Measurements from ENCODE around the gene SLC66A2.

SLC66A2 gene

GRCh38 chr18:79864006-79864725, 87.3 kb downstream of the SLC66A2 start:
- no peak for DNase-seq

- DNase-seq, result no peak
These were observed 88.1 kb downstream of the SLC66A2 start for GRCh38 chr18:79863161-79864005.

- DNase-seq, result no peak
These were observed 88.9 kb downstream of the SLC66A2 start for GRCh38 chr18:79862562-79862961.

GRCh38 chr18:79861687-79862086, 89.8 kb downstream of the SLC66A2 start:
- DNase-seq, result no peak

GRCh38 chr18:79859314-79859713, 92.1 kb downstream of the SLC66A2 start:
- DNase-seq, result no peak

GRCh38 chr18:79857082-79857671, 94.3 kb downstream of the SLC66A2 start:
- DNase-seq, result no peak

- DNase-seq, result no peak
These were observed 95.1 kb downstream of the SLC66A2 start for GRCh38 chr18:79856119-79857007.

GRCh38 chr18:79855147-79855933, 96.1 kb downstream of the SLC66A2 start:
- no peak for DNase-seq

GRCh38 chr18:79853993-79854364, 97.5 kb downstream of the SLC66A2 start:
- DNase-seq, result no peak

- no peak for DNase-seq
These were observed 98.0 kb downstream of the SLC66A2 start for GRCh38 chr18:79853303-79853992.

GRCh38 chr18:79852561-79853302, 98.7 kb downstream of the SLC66A2 start:
- no peak for DNase-seq

All from central memory CD4-positive, alpha-beta T cell (primary cell).